ENCODE data around the gene FOXC2. TPM values are rescaled to one million over a fixed set of nuclear protein-coding genes. Genes with fewer than 3 reads are reported as not detected.

The FOXC2 gene
- total RNA-seq = not detected in 2 replicates

DNA sequence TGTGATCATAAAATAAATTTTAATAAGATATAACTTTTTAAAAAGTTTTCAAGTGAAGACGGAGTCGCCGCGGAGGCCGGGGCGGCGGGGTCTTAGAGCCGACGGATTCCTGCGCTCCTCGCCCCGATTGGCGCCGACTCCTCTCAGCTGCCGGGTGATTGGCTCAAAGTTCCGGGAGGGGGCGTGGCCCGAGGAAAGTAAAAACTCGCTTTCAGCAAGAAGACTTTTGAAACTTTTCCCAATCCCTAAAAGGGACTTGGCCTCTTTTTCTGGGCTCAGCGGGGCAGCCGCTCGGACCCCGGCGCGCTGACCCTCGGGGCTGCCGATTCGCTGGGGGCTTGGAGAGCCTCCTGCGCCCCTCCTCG is at the start of gene FOXC2:
FOXC2 (plus strand) TSS at position 229 of the 365 bp plus-strand sequence. CDS start 507 bp downstream, outside the sequence.
- Mint-ChIP-seq H3K36me3 (ENCODE audit: low read depth) (no peaks in the 10 kb centered on the region), H3K4me3 (peak within 1 kb of the TSS; percentile 15), H3K9me3 (no peaks in the 10 kb centered on the region), H3K4me1 (peaks cover 7% of the 10 kb centered on the region), H3K27me3 (peaks cover 65% of the 10 kb centered on the region), H3K27ac (peak within 1 kb of the TSS; percentile 62)
- intact Hi-C loops (cut with micrococcal nuclease) = loop anchor here (10.0 kb wide), 1 partner anchor 1068 kb away; no protein-coding TSS in a partner anchor
- peak; percentile 82 for DNase-seq

DNA sequence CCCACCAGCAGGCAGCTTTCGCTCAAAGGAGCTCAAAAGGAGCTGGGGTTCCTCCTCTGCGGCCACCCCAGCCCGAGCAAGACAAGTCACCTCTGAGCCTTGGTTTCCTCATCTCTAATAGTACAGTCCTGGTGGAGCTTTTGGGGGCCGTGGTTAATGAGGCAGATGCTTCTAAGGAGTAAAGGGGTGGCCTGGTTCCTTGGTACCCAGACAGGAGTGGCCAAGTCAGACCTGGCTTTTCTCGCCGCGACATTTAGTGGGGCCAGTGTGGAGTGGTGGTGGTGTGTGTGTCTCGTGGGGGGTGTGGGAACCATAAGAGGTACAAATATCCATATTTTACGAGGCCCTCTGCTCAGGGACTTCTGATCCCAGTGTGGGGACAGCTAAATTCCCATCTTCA is 49.6 kb upstream of the FOXC2 start:
- Mint-ChIP-seq H3K27me3 (peaks cover 62% of the 10 kb centered on the region), H3K36me3 (ENCODE audit: low read depth) (no peaks in the 10 kb centered on the region), H3K9me3 (no peaks in the 10 kb centered on the region), H3K27ac (no peak overlapping the region), H3K4me1 (peaks cover 2% of the 10 kb centered on the region), H3K4me3 (no peak overlapping the region)
- intact Hi-C loops (cut with micrococcal nuclease) = loop anchor here (5.0 kb wide), 1 partner anchor 175 kb away; no protein-coding TSS in a partner anchor
- DNase-seq = no peak

DNA sequence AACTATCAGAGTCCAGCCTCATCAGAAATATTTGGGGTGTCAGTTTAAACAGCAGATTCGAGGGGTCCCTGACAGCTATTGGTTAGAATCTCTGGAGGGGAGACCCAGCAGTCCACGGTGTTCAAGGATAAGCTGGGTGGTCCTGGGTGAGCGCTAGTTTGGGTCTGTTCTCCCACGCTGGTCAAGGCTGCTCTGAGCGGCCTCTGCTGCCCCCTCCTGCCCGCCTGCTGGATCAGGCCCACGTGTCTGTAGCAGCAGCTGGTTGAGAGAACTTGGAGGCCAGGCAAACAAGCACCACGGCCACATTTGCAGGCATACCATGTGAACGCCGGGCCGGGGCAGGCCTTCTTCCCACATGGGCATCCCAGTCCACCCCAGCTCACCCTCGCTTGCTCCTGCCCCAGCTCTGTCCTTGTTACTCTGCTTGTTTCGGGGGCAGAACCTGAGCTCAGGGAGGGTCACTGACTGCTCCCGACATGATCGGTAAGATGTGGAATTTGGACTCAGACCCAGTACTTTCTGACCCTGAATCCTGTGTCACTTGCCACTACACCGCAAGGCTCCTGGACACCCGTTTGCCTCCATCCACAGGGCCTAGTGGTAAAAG is 48.9 kb upstream of the FOXC2 start:
- H3K4me3 Mint-ChIP-seq = no peak overlapping the region
- intact Hi-C loops (cut with micrococcal nuclease) = loop anchor here (5.0 kb wide), 1 partner anchor 175 kb away; no protein-coding TSS in a partner anchor
- no peaks in the 10 kb centered on the region for H3K36me3 Mint-ChIP-seq (ENCODE audit: low read depth)
- DNase-seq = peak; percentile 66
- H3K9me3 Mint-ChIP-seq = no peaks in the 10 kb centered on the region
- peaks cover 59% of the 10 kb centered on the region for H3K27me3 Mint-ChIP-seq
- H3K4me1 Mint-ChIP-seq = peaks cover 2% of the 10 kb centered on the region
- no peak overlapping the region for H3K27ac Mint-ChIP-seq

DNA sequence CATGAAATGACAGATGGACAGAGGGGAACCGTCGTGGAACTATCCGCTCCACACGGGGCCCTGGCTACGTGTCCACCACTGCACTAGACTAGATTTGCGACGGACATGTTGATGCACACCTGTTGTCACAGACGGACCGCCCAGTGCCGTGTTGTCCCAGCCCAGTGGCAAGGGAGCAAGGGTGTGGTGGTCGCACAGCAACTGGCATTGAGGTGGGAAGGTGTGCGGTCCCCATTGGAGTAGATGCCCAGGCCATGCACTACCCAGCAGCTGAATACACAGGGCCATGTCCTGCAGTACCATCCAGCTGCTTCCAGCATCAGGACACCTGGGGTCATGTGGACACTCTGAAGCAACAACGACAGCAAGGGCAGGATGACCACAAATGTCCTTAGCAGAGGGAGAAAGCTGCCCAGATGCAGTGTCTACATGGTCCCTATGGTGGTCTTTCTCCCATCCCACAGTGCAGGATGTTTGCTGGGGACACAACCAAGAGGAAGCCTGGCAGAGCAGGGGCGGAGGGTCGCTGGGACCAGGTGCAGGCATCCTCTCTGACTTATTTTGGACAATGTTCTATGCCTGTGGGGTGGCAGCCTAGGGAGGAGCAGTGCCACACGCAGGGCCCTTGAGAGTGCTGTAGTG is 47.5 kb upstream of the FOXC2 start:
- Mint-ChIP-seq H3K9me3 (no peaks in the 10 kb centered on the region), H3K4me1 (peaks cover 2% of the 10 kb centered on the region), H3K4me3 (no peak overlapping the region), H3K27me3 (peaks cover 47% of the 10 kb centered on the region), H3K36me3 (ENCODE audit: low read depth) (no peaks in the 10 kb centered on the region), H3K27ac (no peak overlapping the region)
- intact Hi-C loops (cut with micrococcal nuclease) = loop anchor here (5.0 kb wide), 1 partner anchor 177 kb away; no protein-coding TSS in a partner anchor
- no peak for DNase-seq

- H3K4me1 Mint-ChIP-seq = peaks cover 2% of the 10 kb centered on the region
- intact Hi-C loops (cut with micrococcal nuclease) = loop anchor here (2.0 to 10.0 kb wide), 3 partner anchors 177 to 705 kb away; no protein-coding TSS in a partner anchor
- H3K9me3 Mint-ChIP-seq = no peaks in the 10 kb centered on the region
- H3K36me3 Mint-ChIP-seq (ENCODE audit: low read depth) = no peaks in the 10 kb centered on the region
- DNase-seq = peak; percentile 87
- peaks cover 41% of the 10 kb centered on the region for H3K27me3 Mint-ChIP-seq
- H3K4me3 Mint-ChIP-seq = peak overlapping the region; percentile 6
- no peak overlapping the region for H3K27ac Mint-ChIP-seq
Observed at GRCh38 chr16:86519649-86520316, 46.8 kb upstream of the FOXC2 start.

GRCh38 chr16:86520317-86521210 is 46.1 kb upstream of the FOXC2 start:
- intact Hi-C loops (cut with micrococcal nuclease) = loop anchor here (2.0 to 10.0 kb wide), 2 partner anchors 448 to 706 kb away; no protein-coding TSS in a partner anchor
- Mint-ChIP-seq H3K4me1 (peaks cover 2% of the 10 kb centered on the region), H3K36me3 (ENCODE audit: low read depth) (no peaks in the 10 kb centered on the region), H3K27ac (no peak overlapping the region), H3K4me3 (no peak overlapping the region), H3K9me3 (no peaks in the 10 kb centered on the region), H3K27me3 (peaks cover 35% of the 10 kb centered on the region)
- DNase-seq = no peak

DNA sequence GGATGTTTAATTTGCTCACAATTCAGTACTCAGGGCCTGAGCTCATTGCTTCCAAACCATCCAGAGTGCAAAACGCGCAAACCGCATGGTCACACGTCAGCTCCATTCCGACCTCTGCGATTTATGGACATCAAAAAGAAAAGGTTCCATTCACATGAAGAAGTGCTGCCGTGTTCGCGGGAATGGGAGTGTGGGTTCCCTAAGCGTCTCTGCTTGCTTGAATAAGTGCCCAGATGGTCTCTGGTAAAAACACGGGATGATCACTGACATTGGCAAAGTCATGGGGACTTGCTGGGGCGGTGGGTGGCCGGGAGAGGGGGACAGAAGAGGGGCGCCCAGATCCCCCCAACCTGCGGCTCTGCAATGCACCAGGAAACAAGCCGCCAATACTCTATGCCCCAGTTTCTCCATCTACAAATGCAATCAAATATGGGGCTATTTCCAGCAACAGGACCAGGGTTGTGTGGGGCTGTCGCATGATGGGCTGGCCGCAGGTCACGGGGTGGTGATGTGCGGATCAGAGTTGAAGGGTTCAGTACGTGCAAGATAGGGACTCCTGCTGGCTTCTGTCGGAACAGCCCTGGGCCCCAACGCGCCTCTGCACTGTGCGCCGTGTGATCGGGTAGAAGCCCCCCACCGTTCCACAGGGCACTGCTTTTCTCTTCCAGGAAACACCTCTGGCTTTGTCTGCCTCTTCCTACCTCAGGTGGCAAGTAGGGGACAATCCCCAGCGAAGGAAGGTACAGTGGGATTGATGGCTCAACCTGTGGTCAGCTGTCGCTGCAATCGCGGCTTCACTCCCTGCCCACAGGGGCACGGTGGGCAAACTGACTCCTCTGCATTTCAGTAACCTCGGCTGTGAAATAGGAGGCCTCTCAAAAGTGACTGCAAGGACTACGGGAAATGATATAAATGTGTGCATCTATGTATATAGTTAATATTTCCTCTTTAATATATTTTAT is 45.1 kb upstream of the FOXC2 start:
- Mint-ChIP-seq H3K4me1 (peaks cover 2% of the 10 kb centered on the region), H3K27me3 (peaks cover 30% of the 10 kb centered on the region), H3K36me3 (ENCODE audit: low read depth) (no peaks in the 10 kb centered on the region), H3K27ac (no peak overlapping the region), H3K9me3 (no peaks in the 10 kb centered on the region), H3K4me3 (no peak overlapping the region)
- intact Hi-C loops (cut with micrococcal nuclease) = loop anchor here (2.0 to 10.0 kb wide), 2 partner anchors 449 to 707 kb away; no protein-coding TSS in a partner anchor
- DNase-seq = no peak

- H3K4me1 Mint-ChIP-seq = peaks cover 2% of the 10 kb centered on the region
- DNase-seq = no peak
- H3K4me3 Mint-ChIP-seq = no peak overlapping the region
- peaks cover 20% of the 10 kb centered on the region for H3K27me3 Mint-ChIP-seq
- H3K27ac Mint-ChIP-seq = no peak overlapping the region
- no peaks in the 10 kb centered on the region for H3K9me3 Mint-ChIP-seq
- intact Hi-C loops (cut with micrococcal nuclease) = loop anchor here (10.0 kb wide), 1 partner anchor 708 kb away; no protein-coding TSS in a partner anchor
- H3K36me3 Mint-ChIP-seq (ENCODE audit: low read depth) = no peaks in the 10 kb centered on the region
Observed at GRCh38 chr16:86522634-86523033, 44.0 kb upstream of the FOXC2 start.

DNA sequence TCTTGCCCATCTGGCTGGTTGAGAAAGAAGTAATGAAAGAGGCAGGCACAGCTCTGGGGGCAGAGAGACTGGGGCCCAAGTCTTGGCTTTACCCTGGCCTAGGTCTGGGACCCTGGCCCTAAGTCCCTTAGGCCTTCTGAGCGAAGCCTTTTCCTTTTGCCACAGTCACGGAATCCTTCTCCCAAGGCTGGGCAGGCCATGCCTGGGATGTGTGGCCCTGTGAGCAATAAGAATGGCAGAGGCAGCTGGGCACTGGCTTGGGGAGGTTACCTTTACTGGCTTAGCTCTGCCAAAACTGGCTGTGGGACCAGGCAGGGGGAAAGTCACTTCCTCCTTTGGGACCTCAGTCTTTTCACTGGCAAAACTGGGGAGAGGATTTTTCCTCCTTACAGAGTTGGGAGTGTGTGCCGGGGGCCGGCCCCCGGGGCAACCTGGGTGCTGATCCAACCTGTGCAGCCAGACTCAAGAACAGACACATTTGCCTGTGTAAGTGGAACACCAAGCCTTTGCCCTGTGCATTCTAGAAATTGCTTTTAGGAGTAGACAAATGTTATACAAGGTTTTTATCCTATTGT is 43.4 kb upstream of the FOXC2 start:
- Mint-ChIP-seq H3K27ac (no peak overlapping the region), H3K4me1 (peaks cover 2% of the 10 kb centered on the region), H3K4me3 (no peak overlapping the region), H3K9me3 (no peaks in the 10 kb centered on the region), H3K27me3 (peaks cover 14% of the 10 kb centered on the region), H3K36me3 (ENCODE audit: low read depth) (no peaks in the 10 kb centered on the region)
- DNase-seq = no peak
- intact Hi-C loops (cut with micrococcal nuclease) = loop anchor here (10.0 kb wide), 1 partner anchor 708 kb away; no protein-coding TSS in a partner anchor

DNA sequence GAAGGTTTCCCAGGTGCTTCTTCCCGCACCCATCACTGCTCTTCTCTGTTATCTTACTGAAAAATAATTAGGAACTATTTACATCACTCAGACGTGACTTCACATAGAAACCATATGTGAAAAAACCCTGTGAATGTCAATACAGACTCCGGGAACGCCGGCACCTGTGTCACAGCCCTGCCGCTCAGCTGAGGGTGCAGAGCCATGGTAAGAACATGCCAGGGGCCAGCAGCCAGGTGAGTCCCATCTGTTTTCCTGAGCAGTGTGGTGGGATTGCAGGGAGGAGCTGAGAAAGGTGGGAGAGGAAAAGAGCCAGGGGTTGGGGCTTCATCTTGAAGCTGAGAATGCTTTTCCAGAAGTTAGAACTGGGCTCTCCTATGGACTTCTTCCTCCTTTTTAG is 42.6 kb upstream of the FOXC2 start:
- intact Hi-C loops (cut with micrococcal nuclease) = loop anchor here (10.0 kb wide), 1 partner anchor 709 kb away; no protein-coding TSS in a partner anchor
- H3K4me1 Mint-ChIP-seq = peaks cover 2% of the 10 kb centered on the region
- peaks cover 7% of the 10 kb centered on the region for H3K27me3 Mint-ChIP-seq
- no peaks in the 10 kb centered on the region for H3K36me3 Mint-ChIP-seq (ENCODE audit: low read depth)
- no peak for DNase-seq
- H3K9me3 Mint-ChIP-seq = no peaks in the 10 kb centered on the region
- H3K4me3 Mint-ChIP-seq = no peak overlapping the region
- no peak overlapping the region for H3K27ac Mint-ChIP-seq

- intact Hi-C loops (cut with micrococcal nuclease) = loop anchor here (10.0 kb wide), 1 partner anchor 711 kb away; no protein-coding TSS in a partner anchor
- DNase-seq = no peak
- Mint-ChIP-seq H3K27me3 (peaks cover 3% of the 10 kb centered on the region), H3K4me3 (no peak overlapping the region), H3K36me3 (ENCODE audit: low read depth) (peaks cover 2% of the 10 kb centered on the region), H3K27ac (no peak overlapping the region), H3K9me3 (no peaks in the 10 kb centered on the region), H3K4me1 (no peaks in the 10 kb centered on the region)
Observed at GRCh38 chr16:86525696-86526095, 40.9 kb upstream of the FOXC2 start.

DNA sequence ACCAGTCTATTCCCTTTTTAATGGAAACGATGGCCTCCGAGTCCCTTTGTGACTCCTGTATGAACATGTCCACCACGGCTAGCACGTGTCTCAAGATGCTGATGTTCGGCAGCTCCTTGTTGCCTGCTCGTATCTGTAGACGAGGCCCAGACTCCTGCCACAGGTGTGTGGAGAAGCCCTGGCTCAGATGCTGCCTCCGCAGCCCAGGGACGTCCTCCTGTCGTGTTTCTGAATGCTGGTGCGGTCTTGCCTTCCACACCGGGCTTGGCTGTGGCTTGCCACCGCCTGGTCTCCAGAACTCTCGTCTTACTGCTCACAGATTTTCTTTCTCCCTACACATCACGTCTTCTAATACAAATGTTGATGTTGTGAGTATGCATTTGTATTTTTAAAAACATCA is 39.3 kb upstream of the FOXC2 start:
- Mint-ChIP-seq H3K27ac (no peak overlapping the region), H3K4me1 (no peaks in the 10 kb centered on the region), H3K9me3 (no peaks in the 10 kb centered on the region), H3K36me3 (ENCODE audit: low read depth) (peaks cover 2% of the 10 kb centered on the region), H3K27me3 (no peaks in the 10 kb centered on the region), H3K4me3 (no peak overlapping the region)
- intact Hi-C loops (cut with micrococcal nuclease) = loop anchor here (10.0 kb wide), 1 partner anchor 713 kb away; no protein-coding TSS in a partner anchor
- DNase-seq = no peak

All from activated CD4-positive, alpha-beta T cell treated with anti-CD3 and anti-CD28 coated beads, Interleukin-2, amount 10 ng/mL, durations not matched to agents 24 days and 14 days (primary cell).